HG02884 (cell line): ENCODE results near the gene NFATC1.

Experiments used
- ATAC-seq: cut with Tn5 transposase; IDR thresholded peaks from one replicate; pipeline ENCODE4 v1.9.1; 2021; ENCODE audit warnings: mild to moderate bottlenecking, moderate library complexity; ENCODE audit not compliant: unreplicated experiment

NFATC1 gene

GRCh38 chr18:79422022-79422782 is 26.5 kb downstream of the NFATC1 start:
- peak; percentile 84 for ATAC-seq

DNA sequence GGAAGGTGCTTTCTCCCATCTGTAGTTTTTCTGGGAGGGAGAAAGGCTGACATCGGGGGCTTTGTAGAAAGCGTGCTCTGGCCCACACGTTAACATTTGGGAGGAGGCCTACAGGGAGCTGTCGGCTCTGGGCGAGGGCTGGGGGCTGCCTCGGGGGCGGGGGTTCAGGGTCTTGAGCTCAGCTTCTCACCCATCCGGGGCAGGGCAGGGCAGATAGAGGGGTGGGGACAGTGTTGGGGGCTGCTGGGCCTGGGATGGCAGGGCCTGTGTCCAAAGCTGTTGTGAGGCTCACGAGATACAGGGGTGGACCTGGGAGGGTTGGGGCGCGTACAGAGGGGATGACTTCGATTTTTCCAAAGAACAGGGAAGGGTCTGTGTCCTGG is 27.0 kb downstream of the NFATC1 start:
- ATAC-seq: no peak

GRCh38 chr18:79423211-79424007 is 27.7 kb downstream of the NFATC1 start:
- ATAC-seq: no peak

DNA sequence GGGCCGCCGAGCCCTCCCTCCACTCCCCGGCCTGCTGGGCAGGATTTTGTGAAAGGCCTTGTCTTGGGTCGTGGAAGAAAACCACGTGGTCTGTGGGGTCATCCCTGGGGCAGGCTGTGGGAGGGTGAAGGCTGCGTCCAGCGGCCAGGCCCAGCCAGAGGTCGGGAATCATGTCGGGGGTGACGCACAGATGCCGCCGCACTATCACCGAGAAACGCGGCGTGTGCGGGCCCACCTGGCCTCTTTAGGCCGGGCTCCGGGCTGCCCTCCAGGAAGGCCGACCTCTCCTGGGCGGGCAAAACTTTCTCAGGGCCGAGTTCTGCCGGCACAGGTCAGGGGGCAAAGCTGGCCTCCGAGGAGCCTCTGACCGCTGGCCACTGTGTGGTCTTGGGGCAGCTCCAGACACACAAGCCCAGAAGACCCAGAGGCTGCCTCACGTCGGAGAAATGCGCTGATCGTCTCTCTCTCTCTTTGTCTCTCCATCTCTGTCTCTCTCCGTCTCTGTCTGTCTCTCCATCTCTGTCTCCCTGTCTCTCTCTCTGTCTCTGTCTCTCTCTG is 28.4 kb downstream of the NFATC1 start:
- no peak for ATAC-seq

DNA sequence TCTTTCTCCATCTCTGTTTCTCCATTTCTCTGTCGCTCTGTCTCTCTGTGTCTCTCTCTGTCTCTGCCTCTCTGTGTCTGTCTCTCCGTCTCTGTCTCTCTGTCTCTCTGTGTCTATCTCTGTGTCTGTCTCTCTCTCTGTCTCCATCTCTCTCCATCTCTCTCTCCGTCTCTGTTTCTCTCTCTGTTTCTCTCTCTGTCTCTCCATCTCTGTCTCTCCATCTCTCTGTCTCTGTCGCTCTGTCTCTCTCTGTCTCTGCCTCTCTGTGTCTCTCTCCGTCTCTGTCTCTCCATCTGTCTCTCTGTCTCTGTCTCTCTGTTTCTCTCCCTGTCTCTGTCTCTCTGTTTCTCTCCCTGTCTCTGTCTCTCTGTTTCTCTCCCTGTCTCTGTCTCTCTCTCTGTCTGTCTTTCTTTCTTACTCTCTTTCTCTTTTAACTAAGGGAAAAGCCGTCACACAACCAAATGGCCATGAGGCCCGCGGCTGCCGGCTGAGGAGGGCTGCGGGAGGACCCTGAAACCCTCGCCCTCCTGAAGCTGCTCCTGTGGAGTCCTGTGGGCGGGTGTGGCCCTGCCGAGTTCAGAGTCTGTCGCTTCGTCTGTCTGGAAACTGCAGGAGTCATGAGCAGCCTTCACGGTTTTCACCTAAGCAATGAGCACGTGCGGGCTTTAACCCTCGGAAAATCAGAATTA is 29.3 kb downstream of the NFATC1 start:
- ATAC-seq: no peak

DNA sequence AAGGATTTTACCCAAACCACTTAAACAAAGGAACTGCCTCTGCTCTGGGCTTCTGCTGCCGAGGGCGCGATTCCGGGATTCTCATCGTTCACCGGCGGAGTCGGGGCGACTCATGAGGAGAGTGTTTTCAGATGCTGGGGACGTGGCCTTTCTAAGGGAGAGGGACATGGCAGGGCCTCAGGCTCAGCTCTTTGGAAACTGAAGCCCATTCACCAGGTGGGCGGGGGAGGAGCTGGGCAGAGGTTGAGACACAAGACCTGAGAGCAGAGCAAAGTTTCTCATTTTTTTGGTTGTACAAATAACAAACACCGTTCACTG is 29.8 kb downstream of the NFATC1 start:
- ATAC-seq: no peak

GRCh38 chr18:79426376-79427300 is 30.9 kb downstream of the NFATC1 start:
- no peak for ATAC-seq

DNA sequence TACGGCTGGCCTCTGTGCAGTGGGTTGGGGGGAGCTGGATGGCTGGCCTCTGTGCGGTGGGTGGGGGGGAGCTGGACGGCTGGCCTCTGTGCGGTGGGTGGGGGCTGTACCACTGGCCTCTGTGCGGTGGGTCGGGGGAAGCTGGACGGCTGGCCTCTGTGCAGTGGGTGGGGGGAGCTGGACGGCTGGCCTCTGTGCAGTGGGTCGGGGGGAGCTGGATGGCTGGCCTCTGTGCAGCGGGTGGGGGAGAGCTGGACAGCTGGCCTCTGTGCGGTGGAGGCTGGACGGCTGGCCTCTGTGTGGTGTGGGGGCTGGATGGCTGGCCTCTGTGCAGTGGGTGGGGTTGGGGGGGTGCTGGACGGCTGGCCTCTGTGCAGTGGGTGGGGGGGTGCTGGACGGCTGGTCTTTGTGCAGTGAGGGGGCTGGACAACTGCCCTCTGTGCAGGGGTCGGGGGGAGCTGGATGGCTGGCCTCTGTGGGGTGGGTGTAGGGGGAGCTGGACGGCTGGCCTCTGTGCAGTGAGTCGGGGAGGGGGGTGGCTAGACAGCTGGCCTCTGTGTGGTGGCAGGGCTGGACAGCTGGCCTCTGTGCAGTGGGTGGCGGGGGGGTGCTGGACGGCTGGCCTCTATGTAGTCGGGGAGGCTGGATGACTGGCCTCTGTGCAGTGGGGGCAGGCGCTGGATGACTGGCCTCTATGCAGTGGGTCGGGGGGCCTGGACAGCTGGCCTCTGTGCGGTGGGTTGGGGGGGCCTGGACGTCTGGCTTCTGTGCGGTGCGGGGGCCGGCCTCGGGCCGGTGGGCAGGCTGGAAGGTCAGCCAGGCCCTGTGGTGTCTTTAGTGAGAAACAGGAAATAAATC is 31.9 kb downstream of the NFATC1 start:
- ATAC-seq: no peak

DNA sequence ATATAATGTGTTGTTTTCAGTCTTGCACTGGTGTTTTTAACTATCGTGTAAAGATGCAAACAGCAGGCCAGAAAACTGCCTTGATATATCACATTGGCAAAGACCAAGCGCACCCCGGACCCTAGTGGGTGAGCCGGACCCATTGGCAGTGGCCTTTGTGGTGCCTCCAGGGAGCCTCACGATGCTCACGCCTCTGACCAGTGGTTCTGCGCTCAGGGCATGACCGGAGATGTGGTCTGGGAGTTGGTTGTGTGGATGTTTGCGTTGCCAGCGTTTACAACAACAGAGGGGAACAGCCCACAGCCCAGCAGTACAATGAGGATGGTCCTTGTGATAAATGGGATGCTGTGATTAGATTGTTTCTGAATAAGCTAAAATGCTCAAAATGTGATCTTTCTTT is 32.6 kb downstream of the NFATC1 start:
- no peak for ATAC-seq

- ATAC-seq: no peak
Observed at GRCh38 chr18:79429381-79429780, 33.7 kb downstream of the NFATC1 start.

DNA sequence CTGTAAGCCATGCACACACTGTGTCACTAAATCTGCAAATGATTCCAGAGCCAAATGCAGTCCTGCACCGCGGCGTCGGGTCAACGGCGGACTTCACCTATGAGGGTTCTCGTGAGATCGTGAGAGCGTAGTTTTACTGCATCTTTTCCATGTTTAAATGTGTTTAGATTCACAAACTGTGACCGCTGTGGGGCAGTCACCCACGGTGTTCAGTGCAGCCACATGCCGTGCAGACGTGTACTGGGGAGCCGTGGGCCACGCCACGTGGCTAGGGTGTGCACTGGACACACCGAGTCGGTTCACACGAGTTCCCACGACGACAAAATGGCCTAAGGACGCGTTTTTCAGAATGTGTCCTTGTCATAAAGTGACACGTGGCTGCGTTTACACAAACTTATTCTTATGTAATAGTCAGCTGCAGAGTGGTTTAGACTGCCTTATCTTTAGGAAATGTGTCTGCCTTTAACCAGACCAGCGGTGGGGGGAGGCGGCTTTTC is 34.1 kb downstream of the NFATC1 start:
- no peak for ATAC-seq

GRCh38 chr18:79432376-79433120 is 36.8 kb downstream of the NFATC1 start:
- no peak for ATAC-seq

GRCh38 chr18:79433431-79433830 is 37.7 kb downstream of the NFATC1 start:
- no peak for ATAC-seq

- ATAC-seq: no peak
Observed at GRCh38 chr18:79434607-79435401, 39.1 kb downstream of the NFATC1 start.

GRCh38 chr18:79436556-79437275 is 41.0 kb downstream of the NFATC1 start:
- no peak for ATAC-seq

GRCh38 chr18:79438089-79438897 is 42.6 kb downstream of the NFATC1 start:
- ATAC-seq: no peak
